Activated naive CD8-positive, alpha-beta T cell (primary cell): Measurements from ENCODE around the gene DIP2A.

Experiments used
- H3K27ac Mint-ChIP-seq: one replicate; pipeline ENCODE4 v1.8.0; 2021; ENCODE audit warnings: mixed read lengths
- H3K27me3 Mint-ChIP-seq: one replicate; pipeline ENCODE4 v1.8.0; 2021; ENCODE audit warnings: mixed read lengths
- H3K36me3 Mint-ChIP-seq: one replicate; pipeline ENCODE4 v1.8.0; 2021; ENCODE audit warnings: mixed read lengths
- H3K4me1 Mint-ChIP-seq: one replicate; pipeline ENCODE4 v1.8.0; 2021; ENCODE audit warnings: low read depth, mixed read lengths
- H3K4me3 Mint-ChIP-seq: one replicate; pipeline ENCODE4 v1.8.0; 2021; ENCODE audit warnings: mild to moderate bottlenecking, mixed read lengths
- H3K9me3 Mint-ChIP-seq: one replicate; pipeline ENCODE4 v1.8.0; 2021; ENCODE audit warnings: low read depth, mixed read lengths

Gene DIP2A

GRCh38 chr21:46475296-46475695 is 16.6 kb downstream of the DIP2A start:
- Mint-ChIP-seq H3K27me3 (no peaks in the 10 kb centered on the region), H3K36me3 (peaks cover 8% of the 10 kb centered on the region), H3K9me3 (no peaks in the 10 kb centered on the region), H3K27ac (no peak overlapping the region), H3K4me1 (peaks cover 59% of the 10 kb centered on the region), H3K4me3 (no peak overlapping the region)

GRCh38 chr21:46477765-46478164 is 19.1 kb downstream of the DIP2A start:
- H3K4me1 Mint-ChIP-seq, result peaks cover 54% of the 10 kb centered on the region
- H3K27me3 Mint-ChIP-seq, result no peaks in the 10 kb centered on the region
- H3K27ac Mint-ChIP-seq, result no peak overlapping the region
- peaks cover 11% of the 10 kb centered on the region for H3K36me3 Mint-ChIP-seq
- H3K9me3 Mint-ChIP-seq, result no peaks in the 10 kb centered on the region
- no peak overlapping the region for H3K4me3 Mint-ChIP-seq

- Mint-ChIP-seq H3K36me3 (peaks cover 11% of the 10 kb centered on the region), H3K27me3 (no peaks in the 10 kb centered on the region), H3K4me1 (peaks cover 59% of the 10 kb centered on the region), H3K9me3 (no peaks in the 10 kb centered on the region), H3K27ac (peak overlapping the region; percentile 19), H3K4me3 (no peak overlapping the region)
Measured at GRCh38 chr21:46478910-46479309, 20.2 kb downstream of the DIP2A start.

GRCh38 chr21:46480466-46480865 is 21.8 kb downstream of the DIP2A start:
- peaks cover 14% of the 10 kb centered on the region for H3K36me3 Mint-ChIP-seq
- no peaks in the 10 kb centered on the region for H3K27me3 Mint-ChIP-seq
- H3K9me3 Mint-ChIP-seq, result no peaks in the 10 kb centered on the region
- H3K4me1 Mint-ChIP-seq, result peaks cover 53% of the 10 kb centered on the region
- H3K4me3 Mint-ChIP-seq, result no peak overlapping the region
- no peak overlapping the region for H3K27ac Mint-ChIP-seq

- no peak overlapping the region for H3K4me3 Mint-ChIP-seq
- H3K9me3 Mint-ChIP-seq, result no peaks in the 10 kb centered on the region
- peaks cover 47% of the 10 kb centered on the region for H3K4me1 Mint-ChIP-seq
- peaks cover 19% of the 10 kb centered on the region for H3K36me3 Mint-ChIP-seq
- H3K27me3 Mint-ChIP-seq, result no peaks in the 10 kb centered on the region
- H3K27ac Mint-ChIP-seq, result no peak overlapping the region
Measured at GRCh38 chr21:46482225-46482845, 23.6 kb downstream of the DIP2A start.

GRCh38 chr21:46482846-46483231 is 24.1 kb downstream of the DIP2A start:
- peaks cover 49% of the 10 kb centered on the region for H3K4me1 Mint-ChIP-seq
- H3K4me3 Mint-ChIP-seq, result no peak overlapping the region
- H3K36me3 Mint-ChIP-seq, result peaks cover 17% of the 10 kb centered on the region
- peak overlapping the region; percentile 7 for H3K27ac Mint-ChIP-seq
- H3K27me3 Mint-ChIP-seq, result no peaks in the 10 kb centered on the region
- no peaks in the 10 kb centered on the region for H3K9me3 Mint-ChIP-seq

- no peak overlapping the region for H3K4me3 Mint-ChIP-seq
- peak overlapping the region; percentile 7 for H3K27ac Mint-ChIP-seq
- peaks cover 18% of the 10 kb centered on the region for H3K36me3 Mint-ChIP-seq
Measured at GRCh38 chr21:46483300-46484295, 24.9 kb downstream of the DIP2A start.

GRCh38 chr21:46486481-46487126 is 27.9 kb downstream of the DIP2A start:
- Mint-ChIP-seq H3K27me3 (no peaks in the 10 kb centered on the region), H3K36me3 (peaks cover 17% of the 10 kb centered on the region), H3K4me3 (no peak overlapping the region), H3K9me3 (no peaks in the 10 kb centered on the region), H3K27ac (no peak overlapping the region), H3K4me1 (peaks cover 49% of the 10 kb centered on the region)

More at GRCh38 chr21:46483300-46484295, 24.9 kb downstream of the DIP2A start:
- no peaks in the 10 kb centered on the region for H3K9me3 Mint-ChIP-seq
- H3K27me3 Mint-ChIP-seq, result no peaks in the 10 kb centered on the region
- H3K4me1 Mint-ChIP-seq, result peaks cover 49% of the 10 kb centered on the region

- Mint-ChIP-seq H3K27me3 (no peaks in the 10 kb centered on the region), H3K4me3 (no peak overlapping the region), H3K27ac (no peak overlapping the region), H3K9me3 (no peaks in the 10 kb centered on the region), H3K36me3 (peaks cover 33% of the 10 kb centered on the region), H3K4me1 (peaks cover 41% of the 10 kb centered on the region)
Measured at GRCh38 chr21:46489162-46489663, 30.5 kb downstream of the DIP2A start.

GRCh38 chr21:46489800-46490199 is 31.1 kb downstream of the DIP2A start:
- Mint-ChIP-seq H3K9me3 (no peaks in the 10 kb centered on the region), H3K4me1 (peaks cover 43% of the 10 kb centered on the region), H3K36me3 (peaks cover 36% of the 10 kb centered on the region), H3K4me3 (no peak overlapping the region), H3K27ac (no peak overlapping the region), H3K27me3 (no peaks in the 10 kb centered on the region)

GRCh38 chr21:46491553-46491952 is 32.9 kb downstream of the DIP2A start:
- peaks cover 31% of the 10 kb centered on the region for H3K36me3 Mint-ChIP-seq
- H3K9me3 Mint-ChIP-seq, result no peaks in the 10 kb centered on the region
- no peak overlapping the region for H3K27ac Mint-ChIP-seq

GRCh38 chr21:46492851-46493250 is 34.2 kb downstream of the DIP2A start:
- no peaks in the 10 kb centered on the region for H3K27me3 Mint-ChIP-seq
- no peak overlapping the region for H3K4me3 Mint-ChIP-seq
- peaks cover 29% of the 10 kb centered on the region for H3K36me3 Mint-ChIP-seq
- peaks cover 34% of the 10 kb centered on the region for H3K4me1 Mint-ChIP-seq
- no peak overlapping the region for H3K27ac Mint-ChIP-seq
- no peaks in the 10 kb centered on the region for H3K9me3 Mint-ChIP-seq

More at GRCh38 chr21:46491553-46491952, 32.9 kb downstream of the DIP2A start:
- Mint-ChIP-seq H3K4me1 (peaks cover 38% of the 10 kb centered on the region), H3K27me3 (no peaks in the 10 kb centered on the region), H3K4me3 (no peak overlapping the region)

GRCh38 chr21:46493828-46494227 is 35.1 kb downstream of the DIP2A start:
- no peak overlapping the region for H3K27ac Mint-ChIP-seq
- no peak overlapping the region for H3K4me3 Mint-ChIP-seq
- H3K36me3 Mint-ChIP-seq, result peaks cover 27% of the 10 kb centered on the region
- H3K4me1 Mint-ChIP-seq, result peaks cover 28% of the 10 kb centered on the region
- no peaks in the 10 kb centered on the region for H3K27me3 Mint-ChIP-seq
- H3K9me3 Mint-ChIP-seq, result no peaks in the 10 kb centered on the region

GRCh38 chr21:46498335-46499050 is 39.8 kb downstream of the DIP2A start:
- H3K4me1 Mint-ChIP-seq, result peaks cover 37% of the 10 kb centered on the region
- H3K27me3 Mint-ChIP-seq, result no peaks in the 10 kb centered on the region
- H3K27ac Mint-ChIP-seq, result no peak overlapping the region
- no peaks in the 10 kb centered on the region for H3K9me3 Mint-ChIP-seq
- H3K36me3 Mint-ChIP-seq, result peaks cover 17% of the 10 kb centered on the region
- H3K4me3 Mint-ChIP-seq, result no peak overlapping the region
